BJ (cell line): ENCODE results near the gene MRPL27. TPM values are rescaled to one million over a fixed set of nuclear protein-coding genes. Genes with fewer than 3 reads are reported as not detected.

ENCODE experiments used
- CTCF ChIA-PET: fragments of 350-600 bp; formaldehyde crosslinking; extraction: SDS; loops from one replicate; lab custom pipeline; 2021; ENCODE audit warnings: antibody characterized with exemption, inconsistent platforms; lab: Yijun Ruan, JAX
- POLR2A ChIA-PET: fragments of 300-600 bp; sonication (Branson Sonifier 250); formaldehyde crosslinking; extraction: SDS; loops from one replicate; lab custom pipeline; 2021; ENCODE audit warnings: antibody characterized with exemption; lab: Charles Lee
- DNase-seq: peaks from one replicate; pipeline ENCODE4 v3.0.0-alpha.2; 2011; ENCODE audit warnings: low read depth
- H3K27me3 ChIP-seq: 2 replicates; pipeline ENCODE4 v1.6.0; 2011; ENCODE audit warnings: low read length; ENCODE audit not compliant: control insufficient read depth, insufficient read depth
- H3K36me3 ChIP-seq: 2 replicates; pipeline ENCODE4 v1.5.1; 2011; ENCODE audit warnings: low read length; ENCODE audit not compliant: control insufficient read depth, insufficient read depth
- H3K4me3 ChIP-seq: 2 replicates; pipeline ENCODE4 v1.5.1; 2011; ENCODE audit warnings: low read depth, mild to moderate bottlenecking, control low read depth, low read length
- polyA plus RNA-seq: library from polyadenylated mRNA; depleted of rRNA; stranded (reverse); fragments of >200 nt; gene quantifications from 2 replicates; pipeline ENCODE4 v1.2.3, GENCODE V29; 2011; rRNA removed
- small RNA-seq: library from RNA; depleted of rRNA; stranded (forward); fragments of <200 nt; gene quantifications from one replicate; pipeline ENCODE3, GENCODE V24; 2012; ENCODE audit warnings: low replicate concordance, low read depth; ENCODE audit not compliant: insufficient read length
- TF ChIP-seq, protein P1 (sequence below): IDR thresholded peaks from 2 replicates; pipeline ENCODE4 v1.5.1; 2011; ENCODE audit warnings: low read depth, mild to moderate bottlenecking, control low read depth, inconsistent platforms, low read length, moderate library complexity; ENCODE audit not compliant: insufficient read depth

Gene MRPL27
- polyA plus RNA-seq, 1 experiment: 142 TPM

DNA sequence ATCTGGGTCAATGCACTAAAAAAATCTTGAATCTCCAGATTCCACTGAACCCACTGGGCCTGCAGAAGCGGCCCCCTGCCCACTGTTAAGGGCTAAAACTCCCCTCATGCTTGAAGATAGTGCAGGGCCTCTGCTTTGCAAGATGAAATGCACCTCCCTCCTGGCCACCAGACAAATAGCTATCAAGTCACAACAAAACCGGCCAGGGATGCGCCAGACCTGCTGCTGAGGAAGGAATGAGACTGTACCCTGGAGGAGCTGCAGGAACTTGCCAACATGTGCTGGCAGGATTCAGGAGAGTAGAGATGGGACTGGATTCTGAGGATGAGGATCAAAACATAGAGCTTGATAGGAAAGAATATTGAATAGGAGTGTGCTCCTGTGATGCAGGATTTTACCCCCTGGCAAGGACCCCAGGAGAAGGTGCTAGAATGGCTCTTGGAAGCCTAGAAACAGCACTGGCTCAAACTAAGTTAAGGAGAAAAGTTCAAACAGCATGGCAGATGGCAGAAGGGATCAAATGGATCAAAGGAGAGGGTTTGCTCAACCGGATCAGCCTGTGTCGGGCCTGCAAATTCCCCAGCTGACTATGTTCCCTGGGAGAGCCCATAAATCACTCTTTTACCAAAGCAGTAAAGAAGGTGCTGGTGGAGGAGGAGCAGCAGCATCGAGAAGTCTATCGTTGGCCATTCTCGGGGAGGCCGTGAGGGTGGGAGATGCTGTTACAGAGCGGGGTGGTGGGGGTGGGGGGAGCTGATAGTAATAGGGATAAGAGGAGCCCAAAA is 54.3 kb downstream of the MRPL27 start:
- DNase-seq: no peak
- Histone ChIP-seq H3K36me3 (no peaks in the 10 kb centered on the region), H3K4me3 (no peak overlapping the region), H3K27me3 (peaks cover 9% of the 10 kb centered on the region)
- POLR2A ChIA-PET: no interaction called here
- CTCF ChIA-PET: interaction anchor here (1.0 kb wide), 1 partner anchor 22 kb away, joined by 3 read pairs; no protein-coding TSS in a partner anchor
- TF ChIP-seq, protein P1, sequence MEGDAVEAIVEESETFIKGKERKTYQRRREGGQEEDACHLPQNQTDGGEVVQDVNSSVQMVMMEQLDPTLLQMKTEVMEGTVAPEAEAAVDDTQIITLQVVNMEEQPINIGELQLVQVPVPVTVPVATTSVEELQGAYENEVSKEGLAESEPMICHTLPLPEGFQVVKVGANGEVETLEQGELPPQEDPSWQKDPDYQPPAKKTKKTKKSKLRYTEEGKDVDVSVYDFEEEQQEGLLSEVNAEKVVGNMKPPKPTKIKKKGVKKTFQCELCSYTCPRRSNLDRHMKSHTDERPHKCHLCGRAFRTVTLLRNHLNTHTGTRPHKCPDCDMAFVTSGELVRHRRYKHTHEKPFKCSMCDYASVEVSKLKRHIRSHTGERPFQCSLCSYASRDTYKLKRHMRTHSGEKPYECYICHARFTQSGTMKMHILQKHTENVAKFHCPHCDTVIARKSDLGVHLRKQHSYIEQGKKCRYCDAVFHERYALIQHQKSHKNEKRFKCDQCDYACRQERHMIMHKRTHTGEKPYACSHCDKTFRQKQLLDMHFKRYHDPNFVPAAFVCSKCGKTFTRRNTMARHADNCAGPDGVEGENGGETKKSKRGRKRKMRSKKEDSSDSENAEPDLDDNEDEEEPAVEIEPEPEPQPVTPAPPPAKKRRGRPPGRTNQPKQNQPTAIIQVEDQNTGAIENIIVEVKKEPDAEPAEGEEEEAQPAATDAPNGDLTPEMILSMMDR: no peak

Small RNAs within 50 kb of the gene (small RNA-seq; reads per million reads assigned to genes)
- not detected for gene RF00019

Other genes starting within 250 kb of the MRPL27 start
- 2.7 and 5.3 TPM in 2 replicates for gene SAMD14, start 243.0 kb downstream of the MRPL27 start, polyA plus RNA-seq
- gene PPP1R9B, start 222.5 kb downstream of the MRPL27 start, polyA plus RNA-seq: 17.2 and 19.3 TPM in 2 replicates
- 0.09 and 0.40 TPM in 2 replicates for gene SGCA, start 207.2 kb downstream of the MRPL27 start, polyA plus RNA-seq
- gene COL1A1, start 171.6 kb downstream of the MRPL27 start, polyA plus RNA-seq: 1,679 and 2,161 TPM in 2 replicates
- 0.58 and 0.67 TPM in 2 replicates for gene TMEM92, start 98.7 kb downstream of the MRPL27 start, polyA plus RNA-seq
- 15.4 and 25.0 TPM in 2 replicates for gene XYLT2, start 27.1 kb downstream of the MRPL27 start, polyA plus RNA-seq
- gene EME1, start within 50 bp of the MRPL27 start, polyA plus RNA-seq: 5.3 and 5.9 TPM in 2 replicates
- gene LRRC59, start 24.3 kb upstream of the MRPL27 start, polyA plus RNA-seq: 110 and 119 TPM in 2 replicates
- 19.9 and 25.4 TPM in 2 replicates for gene ACSF2, start 53.0 kb upstream of the MRPL27 start, polyA plus RNA-seq
- not detected in 2 replicates for gene CHAD, start 95.7 kb upstream of the MRPL27 start, polyA plus RNA-seq
- 17.5 and 22.6 TPM in 2 replicates for gene RSAD1, start 105.7 kb upstream of the MRPL27 start, polyA plus RNA-seq
- 0.54 and 0.67 TPM in 2 replicates for gene MYCBPAP, start 135.3 kb upstream of the MRPL27 start, polyA plus RNA-seq
- not detected in 2 replicates for gene EPN3, start 159.6 kb upstream of the MRPL27 start, polyA plus RNA-seq
- gene SPATA20, start 174.0 kb upstream of the MRPL27 start, polyA plus RNA-seq: 27.7 and 46.4 TPM in 2 replicates
- 0.01 and 0.02 TPM in 2 replicates for gene CACNA1G, start 187.5 kb upstream of the MRPL27 start, polyA plus RNA-seq